MM.1S (cell line): Measurements from ENCODE around the gene SUCO.

Experiments used
- DNase-seq: peaks from one replicate; pipeline ENCODE4 v3.0.0-alpha.2; 2015
- H2AFZ ChIP-seq: fragments of 300-600 bp; sonication (generic); 2 replicates; pipeline ENCODE4 v1.6.0; 2016; ENCODE audit warnings: antibody characterized with exemption, low read length
- H3F3A ChIP-seq: fragments of 300-600 bp; sonication (generic); 2 replicates; pipeline ENCODE4 v1.6.1; 2016; ENCODE audit warnings: mild to moderate bottlenecking, antibody characterized with exemption, low read length, moderate library complexity, mixed read lengths; ENCODE audit not compliant: insufficient read depth
- H3K27ac ChIP-seq: fragments of 300-600 bp; sonication (generic); 2 replicates; pipeline ENCODE4 v1.5.1; 2016; ENCODE audit warnings: mild to moderate bottlenecking, low read length
- H3K27me3 ChIP-seq: fragments of 300-600 bp; sonication (generic); replicated peaks from 2 replicates; pipeline ENCODE4 v1.6.0; 2016; ENCODE audit warnings: low read length; ENCODE audit not compliant: insufficient read depth
- H3K36me3 ChIP-seq: fragments of 300-600 bp; sonication (generic); replicated peaks from 2 replicates; pipeline ENCODE4 v1.6.1; 2016; ENCODE audit warnings: mild to moderate bottlenecking, low read length, mixed read lengths; ENCODE audit not compliant: insufficient read depth
- H3K4me1 ChIP-seq: fragments of 300-600 bp; sonication (generic); 2 replicates; pipeline ENCODE4 v1.6.1; 2016; ENCODE audit warnings: low read length, mixed read lengths
- H3K4me2 ChIP-seq: fragments of 300-600 bp; sonication (generic); 2 replicates; pipeline ENCODE4 v1.6.0; 2016; ENCODE audit warnings: low read depth, low read length
- H3K4me3 ChIP-seq: fragments of 300-600 bp; sonication (generic); 2 replicates; pipeline ENCODE4 v1.5.1; 2016; ENCODE audit warnings: low read length, mixed read lengths
- H3K79me2 ChIP-seq: fragments of 300-600 bp; sonication (generic); 2 replicates; pipeline ENCODE4 v1.6.1; 2016; ENCODE audit warnings: mixed run types, low read length, mixed read lengths
- H3K9ac ChIP-seq: fragments of 300-600 bp; sonication (generic); 2 replicates; pipeline ENCODE4 v1.6.1; 2016; ENCODE audit warnings: low read length, mixed read lengths
- H3K9me2 ChIP-seq: fragments of 300-600 bp; sonication (generic); replicated peaks from 2 replicates; pipeline ENCODE4 v1.6.1; 2016; ENCODE audit warnings: mild to moderate bottlenecking, low read length, mixed read lengths; ENCODE audit not compliant: insufficient read depth
- H3K9me3 ChIP-seq: fragments of 300-600 bp; sonication (generic); replicated peaks from 2 replicates; pipeline ENCODE4 v1.6.1; 2016; ENCODE audit warnings: mild to moderate bottlenecking, low read length, mixed read lengths; ENCODE audit not compliant: insufficient read depth
- H4K20me1 ChIP-seq: fragments of 300-600 bp; sonication (generic); 2 replicates; pipeline ENCODE4 v1.6.1; 2016; ENCODE audit warnings: mild to moderate bottlenecking, low read length, moderate library complexity, mixed read lengths; ENCODE audit not compliant: insufficient read depth
- CTCF ChIP-seq: fragments of 300-600 bp; sonication (generic); IDR thresholded peaks from 2 replicates; pipeline ENCODE4 v1.5.1; 2016; ENCODE audit warnings: antibody characterized with exemption, low read length, mixed read lengths
- EZH2 ChIP-seq: fragments of 300-600 bp; sonication (generic); optimal IDR thresholded peaks from 2 replicates; pipeline ENCODE3; 2017; ENCODE audit warnings: low read depth, mild to moderate bottlenecking, antibody characterized with exemption, low read length, mixed read lengths
- EZH2phosphoT487 ChIP-seq: fragments of 300-600 bp; sonication (generic); IDR thresholded peaks from 2 replicates; pipeline ENCODE4 v1.6.1; 2018; ENCODE audit warnings: antibody characterized with exemption, low read length

Gene SUCO

GRCh38 chr1:172485626-172486025 lies 47.3 kb upstream of the SUCO start:
- no peaks in the 10 kb centered on the region for H3K27me3 ChIP-seq
- no peaks in the 10 kb centered on the region for H4K20me1 ChIP-seq
- H3K79me2 ChIP-seq = no peaks in the 10 kb centered on the region
- H3K4me2 ChIP-seq = no peak overlapping the region
- no peaks in the 10 kb centered on the region for H3K9me3 ChIP-seq
- H3K9ac ChIP-seq = no peak overlapping the region
- H2AFZ ChIP-seq = no peak overlapping the region
- no peaks in the 10 kb centered on the region for H3K4me1 ChIP-seq
- no peak for TF ChIP-seq EZH2
- TF ChIP-seq EZH2phosphoT487 = no peak
- no peak for TF ChIP-seq CTCF
- H3K4me3 ChIP-seq = no peak overlapping the region
- DNase-seq = no peak
- H3F3A ChIP-seq = no peaks in the 10 kb centered on the region
- no peaks in the 10 kb centered on the region for H3K9me2 ChIP-seq
- no peak overlapping the region for H3K27ac ChIP-seq
- no peaks in the 10 kb centered on the region for H3K36me3 ChIP-seq

- no peak overlapping the region for H3K4me2 ChIP-seq
- no peaks in the 10 kb centered on the region for H3F3A ChIP-seq
- no peaks in the 10 kb centered on the region for H3K4me1 ChIP-seq
- TF ChIP-seq EZH2phosphoT487 (no peak), CTCF (no peak), EZH2 (no peak)
- H3K9ac ChIP-seq = no peak overlapping the region
- H3K27ac ChIP-seq = no peak overlapping the region
- H3K36me3 ChIP-seq = no peaks in the 10 kb centered on the region
- H3K79me2 ChIP-seq = no peaks in the 10 kb centered on the region
- no peak for DNase-seq
- H2AFZ ChIP-seq = no peak overlapping the region
- H4K20me1 ChIP-seq = no peaks in the 10 kb centered on the region
- H3K27me3 ChIP-seq = no peaks in the 10 kb centered on the region
- no peaks in the 10 kb centered on the region for H3K9me3 ChIP-seq
- no peak overlapping the region for H3K4me3 ChIP-seq
- H3K9me2 ChIP-seq = no peaks in the 10 kb centered on the region
These were observed 46.0 kb upstream of the SUCO start for GRCh38 chr1:172486805-172487454.

GRCh38 chr1:172487550-172487949 lies 45.4 kb upstream of the SUCO start:
- H3K9me3 ChIP-seq = no peaks in the 10 kb centered on the region
- H3K9ac ChIP-seq = no peak overlapping the region
- H3K27me3 ChIP-seq = no peaks in the 10 kb centered on the region
- H3K4me2 ChIP-seq = no peak overlapping the region
- no peak overlapping the region for H3K27ac ChIP-seq
- no peaks in the 10 kb centered on the region for H3K4me1 ChIP-seq
- no peaks in the 10 kb centered on the region for H4K20me1 ChIP-seq
- no peaks in the 10 kb centered on the region for H3K36me3 ChIP-seq
- no peak overlapping the region for H3K4me3 ChIP-seq
- H2AFZ ChIP-seq = no peak overlapping the region
- no peaks in the 10 kb centered on the region for H3K79me2 ChIP-seq
- TF ChIP-seq EZH2 (no peak), EZH2phosphoT487 (no peak), CTCF (no peak)
- no peaks in the 10 kb centered on the region for H3K9me2 ChIP-seq
- DNase-seq = no peak
- no peaks in the 10 kb centered on the region for H3F3A ChIP-seq
